ENCODE measurements around the gene SNX11.

GRCh38 chr17:48106802-48107136 is 797 bp upstream of the SNX11 start:
- TF ChIP-seq CTCF (IDR thresholded peaks at IDR 0.05) (no peak), POLR2A (IDR thresholded peaks at IDR 0.05) (no peak)
